Mesenchymal stem cell (in vitro differentiated cells and primary cell): ENCODE results near the gene ITPR3.

Source experiments
- DNase-seq: peaks from one replicate; pipeline ENCODE4 v3.0.0-alpha.2; 2013
- H2AFZ ChIP-seq: one replicate; pipeline ENCODE4 v1.6.1; 2013; ENCODE audit warnings: low read depth, mild to moderate bottlenecking, control low read depth, inconsistent platforms, low read length, moderate library complexity
- H2AK5ac ChIP-seq: 2 replicates; pipeline ENCODE4 v1.6.1; 2013; ENCODE audit warnings: low read length, moderate library complexity, mild to moderate bottlenecking, inconsistent platforms; ENCODE audit not compliant: severe bottlenecking
- H2BK120ac ChIP-seq: one replicate; pipeline ENCODE4 v1.6.1; 2013; ENCODE audit warnings: low read depth, mild to moderate bottlenecking, inconsistent platforms, low read length, moderate library complexity
- H2BK12ac ChIP-seq, 2 experiments: one replicate each; pipeline ENCODE4 v1.6.1; 2013; ENCODE audit warnings: inconsistent platforms in 2 of 2, low read length in 2 of 2, mild to moderate bottlenecking in 2 of 2, moderate library complexity in 2 of 2, control low read depth in 1 of 2
- H2BK15ac ChIP-seq: one replicate; pipeline ENCODE4 v1.6.1; 2013; ENCODE audit warnings: mild to moderate bottlenecking, low read depth, inconsistent platforms; ENCODE audit not compliant: poor library complexity, severe bottlenecking
- H2BK5ac ChIP-seq: 2 replicates; pipeline ENCODE4 v1.6.1; 2013; ENCODE audit warnings: low read depth, mild to moderate bottlenecking, low read length, control low read depth, inconsistent platforms; ENCODE audit not compliant: poor library complexity, severe bottlenecking
- H3K14ac ChIP-seq, 2 experiments: one replicate each; pipeline ENCODE4 v1.6.1; 2013; ENCODE audit warnings: inconsistent platforms in 2 of 2, low read length in 2 of 2, control low read depth in 1 of 2, mild to moderate bottlenecking in 1 of 2, moderate library complexity in 1 of 2
- H3K18ac ChIP-seq, 2 experiments: one replicate each; pipeline ENCODE4 v1.6.1; 2013; ENCODE audit warnings: inconsistent platforms in 2 of 2, low read length in 2 of 2, control low read depth in 1 of 2, low read depth in 1 of 2, mild to moderate bottlenecking in 1 of 2
- H3K23ac ChIP-seq, 2 experiments: one replicate each; pipeline ENCODE4 v1.6.1; 2013; ENCODE audit warnings: inconsistent platforms in 2 of 2, low read length in 2 of 2, mild to moderate bottlenecking in 2 of 2, moderate library complexity in 2 of 2, control low read depth in 1 of 2
- H3K27ac ChIP-seq: 2 replicates; pipeline ENCODE4 v1.5.1; 2013; ENCODE audit warnings: mild to moderate bottlenecking, moderate library complexity, low read length, control low read depth, inconsistent platforms; ENCODE audit not compliant: poor library complexity, severe bottlenecking
- H3K27me3 ChIP-seq, 2 experiments: 2 replicates each; pipeline versions ENCODE4 v1.6.1 to v1.7.0; 2013; ENCODE audit warnings: low read length in 2 of 2, mild to moderate bottlenecking in 2 of 2, moderate library complexity in 2 of 2, control low read depth in 1 of 2, inconsistent platforms in 1 of 2; ENCODE audit not compliant: control insufficient read depth in 1 of 2, insufficient read depth in 1 of 2
- H3K36me3 ChIP-seq, 2 experiments: 2 replicates each; pipeline versions ENCODE4 v1.6.1 to v1.7.0; 2013; ENCODE audit warnings: low read length in 2 of 2, control low read depth in 1 of 2, inconsistent platforms in 1 of 2, low read depth in 1 of 2, mild to moderate bottlenecking in 1 of 2; ENCODE audit not compliant: insufficient read depth in 2 of 2, control insufficient read depth in 1 of 2
- H3K4ac ChIP-seq, 2 experiments: one replicate each; pipeline ENCODE4 v1.6.1; 2013; ENCODE audit warnings: inconsistent platforms in 2 of 2, low read length in 2 of 2, mild to moderate bottlenecking in 2 of 2, moderate library complexity in 2 of 2, control low read depth in 1 of 2, low read depth in 1 of 2
- H3K4me1 ChIP-seq: 2 replicates; pipeline ENCODE4 v1.6.1; 2013; ENCODE audit warnings: low read depth, low read length, control low read depth; ENCODE audit not compliant: control insufficient read depth, insufficient read depth
- H3K4me2 ChIP-seq: 2 replicates; pipeline ENCODE4 v1.6.1; 2013; ENCODE audit warnings: low read length, mild to moderate bottlenecking, inconsistent platforms; ENCODE audit not compliant: poor library complexity, severe bottlenecking
- H3K4me3 ChIP-seq, 2 experiments: 2 replicates each; pipeline versions ENCODE4 v1.5.1 to v1.7.0; 2013; ENCODE audit warnings: low read length in 2 of 2, mild to moderate bottlenecking in 2 of 2, control low read depth in 1 of 2, low read depth in 1 of 2; ENCODE audit not compliant: insufficient read depth in 1 of 2
- H3K79me1 ChIP-seq: replicated peaks from 2 replicates; pipeline ENCODE4 v1.6.1; 2013; ENCODE audit warnings: mild to moderate bottlenecking, control low read depth, low read length, inconsistent platforms; ENCODE audit not compliant: poor library complexity, severe bottlenecking
- H3K9ac ChIP-seq: 2 replicates; pipeline ENCODE4 v1.7.0; 2013; ENCODE audit warnings: mild to moderate bottlenecking, low read length, moderate library complexity
- H3K9me3 ChIP-seq: 2 replicates; pipeline ENCODE4 v1.7.0; 2013; ENCODE audit warnings: mild to moderate bottlenecking, low read length; ENCODE audit not compliant: control insufficient read depth
- H4K8ac ChIP-seq: one replicate; pipeline ENCODE4 v1.6.1; 2013; ENCODE audit warnings: inconsistent platforms, mild to moderate bottlenecking, low read length, moderate library complexity
- H4K91ac ChIP-seq: one replicate; pipeline ENCODE4 v1.6.1; 2013; ENCODE audit warnings: mild to moderate bottlenecking, low read length, inconsistent platforms
- WGBS: methylation state at CpG from one replicate; pipeline ENCODE4 v1.1.7; 2013; ENCODE audit warnings: mixed read lengths; 5-methylcytosine and 5-hydroxymethylcytosine counted together

Gene ITPR3

GRCh38 chr6:33717934-33718455 lies 96.9 kb downstream of the ITPR3 start:
- no peaks in the 10 kb centered on the region for H3K79me1 ChIP-seq
- H3K27ac ChIP-seq, result no peak overlapping the region
- H3K4ac ChIP-seq, result no peak overlapping the region
- H4K91ac ChIP-seq, result no peak overlapping the region
- no peak overlapping the region for H3K4me2 ChIP-seq
- H3K4me3 ChIP-seq, result peak overlapping the region in 1 of 2 experiments; percentile 13
- no peak overlapping the region for H2AFZ ChIP-seq
- no peak overlapping the region for H4K8ac ChIP-seq
- H3K9me3 ChIP-seq, result no peaks in the 10 kb centered on the region
- no peak overlapping the region for H3K23ac ChIP-seq
- no peak overlapping the region for H3K9ac ChIP-seq
- no peaks in the 10 kb centered on the region for H3K4me1 ChIP-seq
- H2BK12ac ChIP-seq, result no peak overlapping the region
- no peak overlapping the region for H2AK5ac ChIP-seq
- H3K14ac ChIP-seq, result no peak overlapping the region
- no peak overlapping the region for H3K18ac ChIP-seq
- peaks cover 8 to 38% of the 10 kb centered on the region in 2 experiments for H3K27me3 ChIP-seq
- H2BK120ac ChIP-seq, result no peak overlapping the region
- H2BK5ac ChIP-seq, result no peak overlapping the region
- H2BK15ac ChIP-seq, result no peak overlapping the region
- DNase-seq, result no peak
- WGBS, result 86% methylated on average over 3 of the region's 6 CpGs
- H3K36me3 ChIP-seq, result peaks cover 0 to 3% of the 10 kb centered on the region in 2 experiments

GRCh38 chr6:33718713-33719112 lies 97.6 kb downstream of the ITPR3 start:
- H3K9me3 ChIP-seq, result no peaks in the 10 kb centered on the region
- H3K27me3 ChIP-seq, result peaks cover 8 to 45% of the 10 kb centered on the region in 2 experiments
- no peak overlapping the region for H3K9ac ChIP-seq
- no peak overlapping the region for H3K4me3 ChIP-seq
- H3K4ac ChIP-seq, result no peak overlapping the region
- H4K91ac ChIP-seq, result no peak overlapping the region
- no peak overlapping the region for H2BK15ac ChIP-seq
- H3K36me3 ChIP-seq, result peaks cover 0 to 5% of the 10 kb centered on the region in 2 experiments
- no peak overlapping the region for H3K23ac ChIP-seq
- no peak overlapping the region for H3K27ac ChIP-seq
- no peak overlapping the region for H2BK120ac ChIP-seq
- no peak overlapping the region for H2BK12ac ChIP-seq
- no peak overlapping the region for H2BK5ac ChIP-seq
- H3K4me1 ChIP-seq, result no peaks in the 10 kb centered on the region
- H3K79me1 ChIP-seq, result no peaks in the 10 kb centered on the region
- H2AK5ac ChIP-seq, result no peak overlapping the region
- DNase-seq, result no peak
- H3K18ac ChIP-seq, result no peak overlapping the region
- no peak overlapping the region for H3K4me2 ChIP-seq
- H4K8ac ChIP-seq, result no peak overlapping the region
- no peak overlapping the region for H3K14ac ChIP-seq
- WGBS, result no CpG with 5 or more reads among the region's 2 CpGs
- H2AFZ ChIP-seq, result no peak overlapping the region

- Histone ChIP-seq H3K9me3 (no peaks in the 10 kb centered on the region), H3K27me3 (peaks cover 8 to 52% of the 10 kb centered on the region in 2 experiments), H3K4ac (no peak overlapping the region), H3K79me1 (no peaks in the 10 kb centered on the region), H3K9ac (no peak overlapping the region), H3K23ac (no peak overlapping the region), H3K4me1 (no peaks in the 10 kb centered on the region), H2BK12ac (no peak overlapping the region), H2BK120ac (no peak overlapping the region), H3K4me3 (no peak overlapping the region), H2AK5ac (no peak overlapping the region), H4K8ac (no peak overlapping the region), H2BK15ac (no peak overlapping the region), H2BK5ac (no peak overlapping the region), H2AFZ (no peak overlapping the region), H4K91ac (no peak overlapping the region), H3K18ac (no peak overlapping the region), H3K4me2 (no peak overlapping the region), H3K27ac (no peak overlapping the region), H3K14ac (no peak overlapping the region), H3K36me3 (peaks cover 0 to 6% of the 10 kb centered on the region in 2 experiments)
- WGBS, result 82% methylated on average over 11 of the region's 11 CpGs
- no peak for DNase-seq
Observed at GRCh38 chr6:33719326-33719987, 98.3 kb downstream of the ITPR3 start.

- H3K4me1 ChIP-seq, result no peaks in the 10 kb centered on the region
- H2BK120ac ChIP-seq, result no peak overlapping the region
- no peaks in the 10 kb centered on the region for H3K9me3 ChIP-seq
- H2AK5ac ChIP-seq, result no peak overlapping the region
- H3K79me1 ChIP-seq, result no peaks in the 10 kb centered on the region
- no peak overlapping the region for H3K9ac ChIP-seq
- no peak overlapping the region for H3K4me3 ChIP-seq
- 86% methylated on average over 1 of the region's 1 CpG for WGBS
- no peak overlapping the region for H3K14ac ChIP-seq
- no peak overlapping the region for H2AFZ ChIP-seq
- H3K23ac ChIP-seq, result no peak overlapping the region
- peaks cover 0 to 9% of the 10 kb centered on the region in 2 experiments for H3K36me3 ChIP-seq
- no peak overlapping the region for H3K27ac ChIP-seq
- no peak overlapping the region for H3K18ac ChIP-seq
- no peak overlapping the region for H2BK5ac ChIP-seq
- H3K27me3 ChIP-seq, result peaks cover 8 to 66% of the 10 kb centered on the region in 2 experiments
- H3K4ac ChIP-seq, result no peak overlapping the region
- H2BK15ac ChIP-seq, result no peak overlapping the region
- H4K8ac ChIP-seq, result no peak overlapping the region
- DNase-seq, result no peak
- no peak overlapping the region for H3K4me2 ChIP-seq
- no peak overlapping the region for H2BK12ac ChIP-seq
- H4K91ac ChIP-seq, result no peak overlapping the region
Observed at GRCh38 chr6:33720998-33721397, 99.9 kb downstream of the ITPR3 start.
